Kidney (tissue), 14 donors: ENCODE data around the gene SPC24. TPM values are rescaled to one million over a fixed set of nuclear protein-coding genes. Genes with fewer than 3 reads are reported as not detected.

Experiments used
- DNase-seq, 5 donors: peaks; one replicate each; pipeline ENCODE4 v3.0.0-alpha.2; 2013 to 2020
- FAIRE-seq: peaks from 2 replicates; lab custom pipeline; 2012; peaks lifted over from hg19 to GRCh38; lab: Jason Lieb, UNC
- H3K27ac ChIP-seq, 2 donors: one replicate each; pipeline ENCODE4 v1.7.0; 2013; ENCODE audit warnings: low read depth in 2 of 2, low read length in 2 of 2, inconsistent platforms in 1 of 2
- H3K27me3 ChIP-seq: one replicate; pipeline ENCODE4 v1.7.1; 2013; ENCODE audit warnings: low read length, inconsistent platforms; ENCODE audit not compliant: control insufficient read depth, insufficient read depth
- H3K36me3 ChIP-seq, 3 donors: one replicate each; pipeline versions ENCODE4 v1.7.0 to v1.7.1; 2013; ENCODE audit warnings: low read length in 3 of 3, control low read depth in 1 of 3, inconsistent platforms in 1 of 3; ENCODE audit not compliant: insufficient read depth in 3 of 3, control insufficient read depth in 2 of 3
- H3K4me1 ChIP-seq, 3 donors: one replicate each; pipeline versions ENCODE4 v1.7.0 to v1.7.1; 2013; ENCODE audit warnings: low read length in 3 of 3, inconsistent platforms in 1 of 3, low read depth in 1 of 3; ENCODE audit not compliant: control insufficient read depth in 2 of 3, insufficient read depth in 2 of 3
- H3K4me3 ChIP-seq, 3 donors: one replicate each; pipeline versions ENCODE4 v1.7.0 to v1.8.1; 2013; ENCODE audit warnings: low read length in 3 of 3, control low read depth in 1 of 3, inconsistent platforms in 1 of 3
- H3K9ac ChIP-seq, 3 donors: one replicate each; pipeline versions ENCODE4 v1.7.0 to v1.7.1; 2013; ENCODE audit warnings: low read length in 3 of 3, control low read depth in 1 of 3, inconsistent platforms in 1 of 3
- H3K9me3 ChIP-seq, 3 donors: one replicate each; pipeline versions ENCODE4 v1.7.0 to v1.7.1; 2013; ENCODE audit warnings: low read length in 3 of 3, control low read depth in 1 of 3, inconsistent platforms in 1 of 3; ENCODE audit not compliant: control insufficient read depth in 2 of 3, insufficient read depth in 1 of 3
- intact Hi-C: fragments of 100-400 bp; cut with DNase I; formaldehyde crosslinking; loops from one replicate; pipeline ENCODE4 v1.11.1; 2022
- microRNA-seq: library from miRNA; unstranded; fragments of <30 nt; microRNA quantifications from one replicate; pipeline ENCODE4 v1.2.0, GENCODE V29; 2020
- polyA plus RNA-seq: library from polyadenylated mRNA; stranded (reverse); fragments of 350-450 nt; fragmentation: Illumina TruSeq; extraction: RNeasy Lipid Tissue Mini Kit (QIAGEN cat#74804); gene quantifications from one replicate; pipeline ENCODE4 v1.2.3, GENCODE V29; 2014; ENCODE audit warnings: low read depth, low replicate concordance; ENCODE audit not compliant: insufficient read depth
- total RNA-seq: library from RNA; stranded (reverse); fragmentation: NEBNext Ultra II Directional; extraction: Animal tissue kit (Norgen Biotek cat#: 25700); gene quantifications from one replicate; pipeline ENCODE4 v1.2.1, GENCODE V29; 2021
- TF ChIP-seq, protein P1 (sequence below): IDR thresholded peaks from 3 replicates; pipeline ENCODE4 v1.5.1; 2012; ENCODE audit warnings: mild to moderate bottlenecking, moderate library complexity, borderline replicate concordance; ENCODE audit not compliant: insufficient read depth; ENCODE audit errors: extremely low read depth
- donor health status: control.
- donor health status: control.
- donor health status: control.
- donor health status: control.
- donor health status: control.
- donor health status: DM: yes; HTN: yes; CAD: no.
- donor health status: Normal renal cell carcinoma (clear cell type).

SPC24 gene
- total and polyA plus RNA-seq, 2 donors from 2014 or later, result 0.65 to 1.7 TPM

DNA sequence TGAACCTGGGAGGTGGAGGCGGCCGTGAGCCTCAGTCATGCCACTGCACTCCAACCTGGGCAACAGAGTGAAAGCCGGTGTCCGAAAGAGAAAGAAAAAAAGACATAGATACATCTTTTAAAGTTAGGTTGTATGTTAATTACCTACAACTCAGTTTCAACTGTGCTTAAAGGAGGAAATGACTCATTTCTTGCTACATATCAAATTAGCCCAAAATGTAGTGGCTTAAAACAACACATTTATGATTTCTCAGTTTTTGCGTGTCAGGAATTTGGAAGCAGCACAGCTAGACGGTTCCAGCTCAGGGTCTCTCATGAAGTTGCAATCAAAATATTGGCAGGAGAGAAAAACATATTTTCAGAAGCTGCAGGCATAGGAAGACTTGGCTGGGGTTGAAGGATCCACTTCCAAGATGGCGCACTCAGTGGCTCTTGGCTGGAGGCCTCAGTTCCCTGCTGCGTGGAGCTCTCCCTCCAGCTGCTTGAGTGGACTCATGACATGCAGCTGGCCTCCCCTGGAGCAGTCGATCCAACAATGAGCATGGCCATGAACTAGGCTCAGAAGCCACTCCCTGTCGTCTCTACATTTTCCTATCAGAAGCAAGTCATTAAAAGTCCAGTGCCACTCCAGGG is 59.3 kb downstream of the SPC24 start:
- H3K9ac ChIP-seq, result no peak overlapping the region
- intact Hi-C loops, result no loop called here
- H3K4me1 ChIP-seq, result peaks cover 3 to 13% (median 5%) of the 10 kb centered on the region in 3 donors
- FAIRE-seq (no peak), DNase-seq (no peak)
- H3K27me3 ChIP-seq, result no peaks in the 10 kb centered on the region
- TF ChIP-seq, protein P1, sequence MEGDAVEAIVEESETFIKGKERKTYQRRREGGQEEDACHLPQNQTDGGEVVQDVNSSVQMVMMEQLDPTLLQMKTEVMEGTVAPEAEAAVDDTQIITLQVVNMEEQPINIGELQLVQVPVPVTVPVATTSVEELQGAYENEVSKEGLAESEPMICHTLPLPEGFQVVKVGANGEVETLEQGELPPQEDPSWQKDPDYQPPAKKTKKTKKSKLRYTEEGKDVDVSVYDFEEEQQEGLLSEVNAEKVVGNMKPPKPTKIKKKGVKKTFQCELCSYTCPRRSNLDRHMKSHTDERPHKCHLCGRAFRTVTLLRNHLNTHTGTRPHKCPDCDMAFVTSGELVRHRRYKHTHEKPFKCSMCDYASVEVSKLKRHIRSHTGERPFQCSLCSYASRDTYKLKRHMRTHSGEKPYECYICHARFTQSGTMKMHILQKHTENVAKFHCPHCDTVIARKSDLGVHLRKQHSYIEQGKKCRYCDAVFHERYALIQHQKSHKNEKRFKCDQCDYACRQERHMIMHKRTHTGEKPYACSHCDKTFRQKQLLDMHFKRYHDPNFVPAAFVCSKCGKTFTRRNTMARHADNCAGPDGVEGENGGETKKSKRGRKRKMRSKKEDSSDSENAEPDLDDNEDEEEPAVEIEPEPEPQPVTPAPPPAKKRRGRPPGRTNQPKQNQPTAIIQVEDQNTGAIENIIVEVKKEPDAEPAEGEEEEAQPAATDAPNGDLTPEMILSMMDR, result no peak
- peaks cover 0 to 2% (median 0%) of the 10 kb centered on the region in 3 donors for H3K36me3 ChIP-seq
- no peak overlapping the region for H3K4me3 ChIP-seq
- H3K27ac ChIP-seq, result peak overlapping the region; percentile 33 to 82
- H3K9me3 ChIP-seq, result no peaks in the 10 kb centered on the region

Small RNA genes lying within 50 kb of the gene (microRNA-seq; reads per million reads assigned to microRNA genes)
- gene MIR6886, result not detected

Other genes with a start within 250 kb of the SPC24 start
- 64.7 TPM for gene YIPF2, start 227.1 kb downstream of the SPC24 start, total RNA-seq
- gene YIPF2, start 227.1 kb downstream of the SPC24 start, polyA plus RNA-seq, result 70.3 TPM
- gene TIMM29, start 227.0 kb downstream of the SPC24 start, total RNA-seq, result 21.7 TPM
- gene TIMM29, start 227.0 kb downstream of the SPC24 start, polyA plus RNA-seq, result 16.8 TPM
- 124 TPM for gene SMARCA4, start 194.8 kb downstream of the SPC24 start, total RNA-seq
- gene SMARCA4, start 194.8 kb downstream of the SPC24 start, polyA plus RNA-seq, result 59.8 TPM
- 42.4 TPM for gene LDLR, start 66.3 kb downstream of the SPC24 start, total RNA-seq
- gene LDLR, start 66.3 kb downstream of the SPC24 start, polyA plus RNA-seq, result 17.6 TPM
- gene KANK2, start 41.8 kb upstream of the SPC24 start, total RNA-seq, result 119 TPM
- 37.5 TPM for gene KANK2, start 41.8 kb upstream of the SPC24 start, polyA plus RNA-seq
- 1.9 TPM for gene ANGPTL8, start 83.8 kb upstream of the SPC24 start, total RNA-seq
- 1.3 TPM for gene ANGPTL8, start 83.8 kb upstream of the SPC24 start, polyA plus RNA-seq
- 112 TPM for gene DOCK6, start 106.7 kb upstream of the SPC24 start, total RNA-seq
- 45.8 TPM for gene DOCK6, start 106.7 kb upstream of the SPC24 start, polyA plus RNA-seq
- gene TSPAN16, start 140.4 kb upstream of the SPC24 start, total RNA-seq, result not detected
- gene TSPAN16, start 140.4 kb upstream of the SPC24 start, polyA plus RNA-seq, result not detected
- gene RAB3D, start 183.9 kb upstream of the SPC24 start, total RNA-seq, result 80.4 TPM
- 8.3 TPM for gene RAB3D, start 183.9 kb upstream of the SPC24 start, polyA plus RNA-seq
- 150 TPM for gene TMEM205, start 190.5 kb upstream of the SPC24 start, total RNA-seq
- gene TMEM205, start 190.5 kb upstream of the SPC24 start, polyA plus RNA-seq, result 417 TPM
- 28.9 TPM for gene CCDC159, start 190.7 kb upstream of the SPC24 start, total RNA-seq
- gene CCDC159, start 190.7 kb upstream of the SPC24 start, polyA plus RNA-seq, result 50.7 TPM
- 22.5 TPM for gene PLPPR2, start 199.7 kb upstream of the SPC24 start, total RNA-seq
- gene PLPPR2, start 199.7 kb upstream of the SPC24 start, polyA plus RNA-seq, result 11.7 TPM
- 4.1 TPM for gene SWSAP1, start 218.9 kb upstream of the SPC24 start, total RNA-seq
- 6.2 TPM for gene SWSAP1, start 218.9 kb upstream of the SPC24 start, polyA plus RNA-seq
- gene EPOR, start 228.5 kb upstream of the SPC24 start, total RNA-seq, result 23.6 TPM
- 20.4 TPM for gene EPOR, start 228.5 kb upstream of the SPC24 start, polyA plus RNA-seq